ENCODE results near the gene ALKBH6. TPM values are rescaled to one million over a fixed set of nuclear protein-coding genes. Genes with fewer than 3 reads are reported as not detected.

Gene ALKBH6
- total and polyA plus RNA-seq, 4 donors = 6.3 to 11.8 (median 8.8) TPM

GRCh38 chr19:35995048-35995993 lies 18.7 kb downstream of the ALKBH6 start, which contains the start of gene SDHAF1:
Gene SDHAF1, plus strand, starts transcription at chr19:35995188. Its CDS starts 87 bp downstream, at chr19:35995275.
- no peaks in the 10 kb centered on the region for H3K9me3 ChIP-seq (ENCODE audit: control insufficient read depth in 4 of 4, low read length in 3 of 4)
- peaks cover 13 to 33% (median 22%) of the 10 kb centered on the region in 4 donors for H3K4me1 ChIP-seq (ENCODE audit: control insufficient read depth in 4 of 4, insufficient read depth in 4 of 4, low read length in 3 of 4)
- peak; percentile 94 for DNase-seq (ENCODE audit: low spot score)
- WGBS = under 1% methylated on average over 97 of the region's 97 CpGs
- TF ChIP-seq REST (IDR thresholded peaks at IDR 0.05) (peak; percentile 86), FOXA2 (IDR thresholded peaks at IDR 0.05) (no peak), ZBTB33 (IDR thresholded peaks at IDR 0.05) (no peak), HNF4A (conservative IDR thresholded peaks at IDR 0.05) (peak; percentile 58 to 62), GABPA (IDR thresholded peaks at IDR 0.05 in 1 of 2, conservative IDR thresholded peaks at IDR 0.05 in 1 of 2) (peak; percentile 75 to 92), TAF1 (conservative IDR thresholded peaks at IDR 0.05) (peak; percentile 42), CTCF (IDR thresholded peaks at IDR 0.05; ENCODE audit: low read depth, low read length, missing input control) (no peak), RXRA (IDR thresholded peaks at IDR 0.05) (peak in 1 of 2 donors; percentile 56), EGR1 (IDR thresholded peaks at IDR 0.05; ENCODE audit: low read depth in 2 of 2) (peak in 1 of 2 donors; percentile 67), YY1 (IDR thresholded peaks at IDR 0.05) (peak; percentile 72), MAX (IDR thresholded peaks at IDR 0.05) (peak; percentile 76), ATF3 (IDR thresholded peaks at IDR 0.05) (no peak), NR2F2 (IDR thresholded peaks at IDR 0.05) (peak; percentile 98), RAD21 (IDR thresholded peaks at IDR 0.05) (peak; percentile 31 to 54), SP1 (IDR thresholded peaks at IDR 0.05) (peak; percentile 82)
- H3K4me3 ChIP-seq (ENCODE audit: low read depth in 1 of 3, low read length in 3 of 3) = peak within 1 kb of the TSS; percentile 83 to 91 (median 85)
- no peaks in the 10 kb centered on the region for H3K27me3 ChIP-seq (ENCODE audit: control insufficient read depth in 4 of 4, insufficient read depth in 4 of 4, low read length in 3 of 4)
- peak within 1 kb of the TSS; percentile 40 to 56 for H3K9ac ChIP-seq (ENCODE audit: low read depth in 1 of 2, low read length in 2 of 2)
- H3K27ac ChIP-seq (ENCODE audit: low read depth in 1 of 2, low read length in 2 of 2) = peak within 1 kb of the TSS; percentile 74 to 76
- H3K36me3 ChIP-seq (ENCODE audit: control insufficient read depth in 4 of 4, insufficient read depth in 3 of 4, low read depth in 1 of 4, low read length in 3 of 4) = peaks cover 0 to 5% (median 2%) of the 10 kb centered on the region in 4 donors
